ENCODE data around the gene ZNF609.

DNA sequence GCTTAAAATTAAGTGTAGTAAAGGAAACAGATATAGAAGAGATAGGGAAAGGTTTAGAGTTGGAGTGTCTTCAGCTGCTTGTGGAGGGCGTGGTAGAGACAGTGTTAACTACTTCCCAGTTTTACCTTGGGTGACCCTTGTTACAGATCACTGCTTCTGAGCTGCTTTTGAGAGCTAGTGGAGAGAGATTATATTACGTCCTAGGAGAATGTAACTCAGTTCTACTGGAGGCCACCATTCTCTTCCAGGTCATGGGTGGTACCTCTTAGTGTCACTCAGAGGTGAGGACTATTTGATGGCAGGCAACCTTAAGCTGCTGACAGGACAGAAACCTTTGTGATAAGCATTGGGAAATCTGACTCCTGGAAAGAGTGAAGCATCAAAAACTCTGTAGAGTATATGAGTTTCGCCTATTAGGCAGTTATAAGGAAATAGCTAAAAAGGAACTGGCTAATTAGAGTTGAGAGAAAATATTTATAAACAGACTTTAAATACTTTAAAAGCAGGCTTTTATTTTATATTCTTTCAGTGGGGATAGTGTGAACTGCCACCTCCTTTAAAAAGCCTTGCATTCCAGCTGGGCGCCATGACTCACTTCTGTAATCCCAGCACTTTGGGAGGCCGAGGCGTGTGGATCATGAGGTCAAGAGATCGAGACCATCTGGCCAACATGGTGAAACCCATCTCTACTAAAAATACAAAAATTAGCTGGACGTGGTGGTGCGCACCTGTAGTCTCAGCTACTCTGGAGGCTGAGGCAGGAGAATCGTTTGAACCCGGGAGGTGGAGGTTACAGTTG is 106.5 kb downstream of the ZNF609 start:
- TF ChIP-seq, protein P1, sequence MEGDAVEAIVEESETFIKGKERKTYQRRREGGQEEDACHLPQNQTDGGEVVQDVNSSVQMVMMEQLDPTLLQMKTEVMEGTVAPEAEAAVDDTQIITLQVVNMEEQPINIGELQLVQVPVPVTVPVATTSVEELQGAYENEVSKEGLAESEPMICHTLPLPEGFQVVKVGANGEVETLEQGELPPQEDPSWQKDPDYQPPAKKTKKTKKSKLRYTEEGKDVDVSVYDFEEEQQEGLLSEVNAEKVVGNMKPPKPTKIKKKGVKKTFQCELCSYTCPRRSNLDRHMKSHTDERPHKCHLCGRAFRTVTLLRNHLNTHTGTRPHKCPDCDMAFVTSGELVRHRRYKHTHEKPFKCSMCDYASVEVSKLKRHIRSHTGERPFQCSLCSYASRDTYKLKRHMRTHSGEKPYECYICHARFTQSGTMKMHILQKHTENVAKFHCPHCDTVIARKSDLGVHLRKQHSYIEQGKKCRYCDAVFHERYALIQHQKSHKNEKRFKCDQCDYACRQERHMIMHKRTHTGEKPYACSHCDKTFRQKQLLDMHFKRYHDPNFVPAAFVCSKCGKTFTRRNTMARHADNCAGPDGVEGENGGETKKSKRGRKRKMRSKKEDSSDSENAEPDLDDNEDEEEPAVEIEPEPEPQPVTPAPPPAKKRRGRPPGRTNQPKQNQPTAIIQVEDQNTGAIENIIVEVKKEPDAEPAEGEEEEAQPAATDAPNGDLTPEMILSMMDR (IDR thresholded peaks at IDR 0.05 in 2 of 3, conservative IDR thresholded peaks at IDR 0.05 in 1 of 3; ENCODE audit: borderline replicate concordance in 1 of 3, insufficient read depth in 1 of 3, low read depth in 2 of 3, low read length in 2 of 3), result no peak
- no peak for TF ChIP-seq ZNF274 (IDR thresholded peaks at IDR 0.05; ENCODE audit: low read depth, low read length)
- TF ChIP-seq CEBPB (IDR thresholded peaks at IDR 0.05; ENCODE audit: low read depth), result no peak
- TF ChIP-seq RAD21 (IDR thresholded peaks at IDR 0.05; ENCODE audit: low read depth), result no peak
- TF ChIP-seq CBX3 (IDR thresholded peaks at IDR 0.05; ENCODE audit: low read depth), result no peak
- TF ChIP-seq POLR2A (IDR thresholded peaks at IDR 0.05; ENCODE audit: borderline replicate concordance, extremely low read depth, insufficient read depth, insufficient read length), result no peak
- no peak for TF ChIP-seq POLR2AphosphoS5 (IDR thresholded peaks at IDR 0.05; ENCODE audit: low read depth, low read length)
- no peak for TF ChIP-seq YY1 (IDR thresholded peaks at IDR 0.05; ENCODE audit: extremely low read depth, insufficient replicate concordance, low read depth, low read length)
- no peak for TF ChIP-seq SIN3A (IDR thresholded peaks at IDR 0.05; ENCODE audit: low read depth)
- no peak for TF ChIP-seq SRF (IDR thresholded peaks at IDR 0.05; ENCODE audit: low read depth)
- TF ChIP-seq EZH2 (IDR thresholded peaks at IDR 0.05), result no peak
- no peak for TF ChIP-seq SP1 (IDR thresholded peaks at IDR 0.05; ENCODE audit: low read depth)
- TF ChIP-seq, protein P2, sequence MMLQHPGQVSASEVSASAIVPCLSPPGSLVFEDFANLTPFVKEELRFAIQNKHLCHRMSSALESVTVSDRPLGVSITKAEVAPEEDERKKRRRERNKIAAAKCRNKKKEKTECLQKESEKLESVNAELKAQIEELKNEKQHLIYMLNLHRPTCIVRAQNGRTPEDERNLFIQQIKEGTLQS (IDR thresholded peaks at IDR 0.05), result no peak
